Measurements from ENCODE around the gene ERMARD. TPM values are rescaled to one million over a fixed set of nuclear protein-coding genes. Genes with fewer than 3 reads are reported as not detected.

Gene ERMARD
- total RNA-seq, 1 experiment from 2014 or later = 19.6 TPM

DNA sequence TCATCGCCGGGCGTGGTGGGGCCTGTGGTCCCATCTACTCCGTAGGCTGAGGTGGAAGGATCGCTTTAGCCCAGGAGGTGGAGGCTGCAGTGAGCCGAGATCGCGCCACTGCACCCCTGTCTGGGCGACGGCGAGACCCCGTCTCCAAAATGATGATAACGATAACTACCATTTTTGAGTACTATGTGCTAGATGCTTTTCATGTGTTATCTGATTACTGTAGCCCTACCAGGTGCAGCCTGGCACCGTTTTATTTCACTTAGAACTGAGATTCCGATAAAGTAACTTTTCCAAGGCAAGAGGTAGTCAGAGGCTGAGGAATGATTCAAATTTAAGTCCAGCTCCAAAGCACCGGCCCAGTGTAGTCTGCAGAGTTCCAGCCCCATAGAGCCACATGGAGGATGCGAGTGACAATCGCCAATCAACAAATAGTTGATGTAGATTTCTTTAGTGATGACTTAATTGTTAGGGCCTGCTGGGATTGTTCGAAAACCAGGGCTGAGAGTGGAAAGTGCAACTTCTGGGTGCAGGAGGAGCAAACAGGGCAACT lies 727 bp downstream of the ERMARD start:
- Histone ChIP-seq H3K27ac (ENCODE audit: low read depth, low read length, poor library complexity, severe bottlenecking) (peak overlapping the region; percentile 97), H3K4me3 (ENCODE audit: low read depth, low read length, poor library complexity, severe bottlenecking) (peak overlapping the region; percentile 66), H3K27me3 (replicated peaks; ENCODE audit: insufficient read depth, low read depth, low read length, poor library complexity) (no peaks in the 10 kb centered on the region), H3K4me1 (ENCODE audit: insufficient read depth, low read length, poor library complexity, severe bottlenecking) (peaks cover 17% of the 10 kb centered on the region), H3K9me3 (ENCODE audit: low read depth, low read length, poor library complexity, severe bottlenecking) (no peaks in the 10 kb centered on the region), H3K36me3 (ENCODE audit: insufficient read depth, low read length, poor library complexity, severe bottlenecking) (peaks cover 4% of the 10 kb centered on the region)
- DNase-seq (ENCODE audit: low spot score) = peak; percentile 53
- TF ChIP-seq, protein P1, sequence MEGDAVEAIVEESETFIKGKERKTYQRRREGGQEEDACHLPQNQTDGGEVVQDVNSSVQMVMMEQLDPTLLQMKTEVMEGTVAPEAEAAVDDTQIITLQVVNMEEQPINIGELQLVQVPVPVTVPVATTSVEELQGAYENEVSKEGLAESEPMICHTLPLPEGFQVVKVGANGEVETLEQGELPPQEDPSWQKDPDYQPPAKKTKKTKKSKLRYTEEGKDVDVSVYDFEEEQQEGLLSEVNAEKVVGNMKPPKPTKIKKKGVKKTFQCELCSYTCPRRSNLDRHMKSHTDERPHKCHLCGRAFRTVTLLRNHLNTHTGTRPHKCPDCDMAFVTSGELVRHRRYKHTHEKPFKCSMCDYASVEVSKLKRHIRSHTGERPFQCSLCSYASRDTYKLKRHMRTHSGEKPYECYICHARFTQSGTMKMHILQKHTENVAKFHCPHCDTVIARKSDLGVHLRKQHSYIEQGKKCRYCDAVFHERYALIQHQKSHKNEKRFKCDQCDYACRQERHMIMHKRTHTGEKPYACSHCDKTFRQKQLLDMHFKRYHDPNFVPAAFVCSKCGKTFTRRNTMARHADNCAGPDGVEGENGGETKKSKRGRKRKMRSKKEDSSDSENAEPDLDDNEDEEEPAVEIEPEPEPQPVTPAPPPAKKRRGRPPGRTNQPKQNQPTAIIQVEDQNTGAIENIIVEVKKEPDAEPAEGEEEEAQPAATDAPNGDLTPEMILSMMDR (conservative IDR thresholded peaks at IDR 0.05; ENCODE audit: low read depth, low read length) = no peak
- no peak for TF ChIP-seq EZH2 (IDR thresholded peaks at IDR 0.05; ENCODE audit: borderline replicate concordance, low read depth, low read length, poor library complexity, severe bottlenecking)
- BruUV-seq (replicated peaks) = no TSS peak
- POLR2A ChIA-PET (ENCODE audit: low non-redundant PET) = no interaction called here
- CTCF ChIA-PET = no interaction called here
- intact Hi-C loops (cut with micrococcal nuclease; ENCODE audit: unreplicated experiment) = no loop called here

DNA sequence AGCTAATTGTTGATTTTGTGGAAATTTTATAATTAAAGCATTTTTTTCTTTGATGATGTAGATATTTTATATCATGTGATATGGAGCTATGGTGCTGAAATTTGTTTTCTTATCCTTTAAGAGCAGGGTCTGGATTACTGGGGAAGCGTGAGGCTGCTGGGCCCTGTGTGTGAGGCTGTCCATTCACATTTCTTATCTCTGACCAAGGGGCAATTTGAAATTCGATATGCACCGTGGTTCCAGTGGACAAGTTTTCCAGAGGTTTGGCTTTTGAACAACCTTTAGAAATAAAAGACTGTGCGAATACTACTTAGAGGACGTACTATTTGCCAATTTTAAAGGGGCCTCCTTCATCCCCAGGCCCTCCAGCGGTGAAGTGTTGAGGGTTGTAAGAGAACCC lies 3.7 kb downstream of the ERMARD start:
- BruUV-seq (replicated peaks) = no TSS peak
- POLR2A ChIA-PET (ENCODE audit: low non-redundant PET) = no interaction called here
- H3K36me3 ChIP-seq (ENCODE audit: insufficient read depth, low read length, poor library complexity, severe bottlenecking) = peaks cover 4% of the 10 kb centered on the region
- no peak for DNase-seq (ENCODE audit: low spot score)
- no peaks in the 10 kb centered on the region for H3K27me3 ChIP-seq (replicated peaks; ENCODE audit: insufficient read depth, low read depth, low read length, poor library complexity)
- no peak overlapping the region for H3K27ac ChIP-seq (ENCODE audit: low read depth, low read length, poor library complexity, severe bottlenecking)
- TF ChIP-seq, protein P1 (conservative IDR thresholded peaks at IDR 0.05; ENCODE audit: low read depth, low read length) = no peak
- no peak for TF ChIP-seq EZH2 (IDR thresholded peaks at IDR 0.05; ENCODE audit: borderline replicate concordance, low read depth, low read length, poor library complexity, severe bottlenecking)
- intact Hi-C loops (cut with micrococcal nuclease; ENCODE audit: unreplicated experiment) = no loop called here
- CTCF ChIA-PET = no interaction called here
- H3K4me1 ChIP-seq (ENCODE audit: insufficient read depth, low read length, poor library complexity, severe bottlenecking) = peaks cover 13% of the 10 kb centered on the region
- H3K9me3 ChIP-seq (ENCODE audit: low read depth, low read length, poor library complexity, severe bottlenecking) = no peaks in the 10 kb centered on the region
- H3K4me3 ChIP-seq (ENCODE audit: low read depth, low read length, poor library complexity, severe bottlenecking) = no peak overlapping the region

DNA sequence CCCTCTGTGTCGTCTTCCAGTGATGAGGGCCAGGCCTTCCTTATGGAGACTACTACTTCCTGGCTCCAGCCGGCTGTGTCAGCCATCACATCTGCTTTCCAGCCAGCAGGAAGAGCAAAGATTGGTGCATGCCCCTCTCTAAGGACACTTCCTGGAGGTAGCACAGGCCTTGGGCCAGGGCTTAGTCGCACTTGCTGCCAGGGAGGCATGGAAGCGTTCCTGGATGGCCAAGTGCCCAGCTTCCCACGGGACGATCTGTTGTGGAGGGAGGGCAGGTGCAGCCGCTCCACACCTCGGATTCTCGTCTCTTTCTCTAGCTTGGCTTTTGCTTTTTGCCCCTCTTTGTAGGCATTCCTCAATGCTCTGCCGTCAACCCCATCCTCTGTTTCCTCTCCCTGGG lies 11.9 kb downstream of the ERMARD start:
- Histone ChIP-seq H3K4me3 (ENCODE audit: low read depth, low read length, poor library complexity, severe bottlenecking) (no peak overlapping the region), H3K36me3 (ENCODE audit: insufficient read depth, low read length, poor library complexity, severe bottlenecking) (no peaks in the 10 kb centered on the region), H3K27ac (ENCODE audit: low read depth, low read length, poor library complexity, severe bottlenecking) (no peak overlapping the region), H3K27me3 (replicated peaks; ENCODE audit: insufficient read depth, low read depth, low read length, poor library complexity) (no peaks in the 10 kb centered on the region), H3K4me1 (ENCODE audit: insufficient read depth, low read length, poor library complexity, severe bottlenecking) (no peaks in the 10 kb centered on the region), H3K9me3 (ENCODE audit: low read depth, low read length, poor library complexity, severe bottlenecking) (no peaks in the 10 kb centered on the region)
- ChIA-PET CTCF (no interaction called here), POLR2A (ENCODE audit: low non-redundant PET) (no interaction called here)
- intact Hi-C loops (cut with micrococcal nuclease; ENCODE audit: unreplicated experiment) = no loop called here
- BruUV-seq (replicated peaks) = no TSS peak
- no peak for TF ChIP-seq EZH2 (IDR thresholded peaks at IDR 0.05; ENCODE audit: borderline replicate concordance, low read depth, low read length, poor library complexity, severe bottlenecking)
- TF ChIP-seq, protein P1 (conservative IDR thresholded peaks at IDR 0.05; ENCODE audit: low read depth, low read length) = no peak
- DNase-seq (ENCODE audit: low spot score) = no peak
